Fibroblast of skin of left biceps (primary cell): ENCODE measurements around the gene MAPK8IP3.

ENCODE experiments used
- DNase-seq, 2 experiments: peaks; one replicate each; pipeline ENCODE4 v3.0.0-alpha.2; 2013; ENCODE audit warnings: low read depth in 2 of 2

MAPK8IP3 gene

DNA sequence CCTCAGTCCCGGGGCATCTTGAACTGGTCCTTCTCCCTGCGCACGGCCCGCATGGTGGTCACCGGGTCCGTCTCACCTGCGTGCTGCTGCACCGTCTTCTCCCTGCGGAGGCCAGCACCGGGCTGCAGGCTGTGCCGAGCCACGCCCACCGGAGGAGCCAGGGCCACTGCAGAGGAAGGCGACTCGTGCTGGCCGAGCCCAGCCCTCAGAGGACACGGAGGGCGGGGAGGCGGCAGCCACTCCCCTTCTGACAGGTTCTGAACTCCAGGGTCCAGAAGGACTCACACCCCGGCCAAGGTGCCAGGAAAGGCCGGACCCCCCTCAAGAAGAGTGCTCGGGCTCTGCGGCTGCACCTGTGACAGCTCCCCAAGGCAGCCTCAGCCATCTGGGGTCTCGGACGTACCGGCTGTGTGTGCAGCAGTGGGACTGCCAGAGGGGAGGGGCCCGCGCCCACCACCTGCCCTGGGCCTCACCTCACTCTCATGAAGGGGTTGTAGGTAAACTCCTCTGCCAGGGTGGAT, 103.3 kb downstream of the MAPK8IP3 start:
- DNase-seq: no peak

DNA sequence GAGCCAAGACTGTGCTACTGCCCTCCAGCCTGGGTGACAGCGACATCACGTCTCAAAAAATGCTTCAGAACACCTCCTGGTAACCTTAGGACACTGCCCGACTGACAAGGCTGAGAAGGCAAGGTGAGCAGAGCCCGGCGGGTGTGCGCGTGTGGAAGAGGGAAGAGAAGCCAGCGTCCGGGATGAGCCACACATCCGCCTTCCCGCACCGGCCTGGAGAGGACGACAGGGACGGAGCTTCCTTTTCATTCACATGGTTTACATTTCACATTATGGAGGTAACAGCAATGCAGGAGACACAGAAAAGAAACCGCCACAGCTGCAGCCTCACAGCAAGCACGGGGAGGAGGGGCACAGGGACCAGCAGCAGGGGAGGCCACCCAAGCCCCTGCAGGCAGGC, 104.1 kb downstream of the MAPK8IP3 start:
- no peak for DNase-seq

DNA sequence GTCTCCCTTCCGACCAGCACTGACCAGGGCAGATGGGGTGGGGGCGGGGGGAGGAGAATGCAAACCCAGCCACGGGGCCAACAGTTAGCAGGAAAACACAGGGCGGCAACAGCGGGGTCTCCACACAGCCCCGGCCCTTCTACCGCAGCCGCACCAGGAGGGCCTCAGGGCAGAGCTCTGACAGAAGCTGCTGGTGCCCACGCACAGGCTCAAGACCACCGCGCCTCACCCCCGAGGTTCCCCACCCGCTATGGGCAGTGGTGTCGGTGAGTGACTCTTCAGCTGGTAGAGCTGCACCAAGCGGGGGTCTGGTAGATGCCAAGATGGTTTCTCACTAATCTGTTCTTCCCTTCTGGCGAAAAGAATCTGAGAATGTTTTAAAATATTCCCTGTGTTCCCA, 104.5 kb downstream of the MAPK8IP3 start:
- no peak for DNase-seq

DNA sequence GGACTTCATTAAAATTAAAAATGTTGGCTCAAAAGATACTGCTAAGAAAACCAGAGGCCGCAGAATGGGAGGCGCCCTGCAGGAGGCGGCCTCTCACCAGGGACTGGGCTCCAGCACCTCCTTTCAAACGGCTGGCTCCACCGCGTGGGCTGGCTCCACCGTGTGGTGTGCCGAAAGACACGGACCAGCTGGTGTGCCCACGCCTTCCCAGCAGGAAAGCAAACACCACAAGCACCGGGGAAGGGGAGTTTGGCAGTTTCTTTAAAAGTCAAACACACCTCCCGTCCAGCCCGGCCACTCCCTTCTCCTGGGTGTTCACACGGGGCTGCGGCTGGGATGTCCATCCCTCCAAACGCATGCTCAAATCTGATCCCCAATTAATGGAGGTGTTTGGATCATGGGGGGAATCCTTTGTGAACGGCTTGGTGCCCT, 106.8 kb downstream of the MAPK8IP3 start:
- DNase-seq: no peak

DNA sequence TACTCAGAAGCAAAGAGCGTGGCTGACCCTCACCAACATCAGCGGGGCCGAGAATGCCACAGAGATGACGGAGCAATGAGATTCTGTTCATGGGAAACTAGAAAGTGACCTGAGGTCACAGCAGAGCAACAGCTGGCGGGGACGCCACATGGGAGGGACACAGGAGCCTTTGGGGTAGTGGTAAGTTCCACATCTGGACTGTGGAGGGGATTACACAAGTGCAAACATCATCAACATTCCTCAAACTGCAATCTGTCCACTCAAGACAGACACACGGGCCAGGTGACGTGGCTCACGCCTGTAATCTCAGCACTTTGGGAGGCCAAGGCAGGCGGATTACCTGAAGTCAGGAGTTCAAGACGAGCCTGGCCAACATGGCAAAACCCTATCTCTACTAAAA, 109.5 kb downstream of the MAPK8IP3 start:
- DNase-seq: no peak

DNA sequence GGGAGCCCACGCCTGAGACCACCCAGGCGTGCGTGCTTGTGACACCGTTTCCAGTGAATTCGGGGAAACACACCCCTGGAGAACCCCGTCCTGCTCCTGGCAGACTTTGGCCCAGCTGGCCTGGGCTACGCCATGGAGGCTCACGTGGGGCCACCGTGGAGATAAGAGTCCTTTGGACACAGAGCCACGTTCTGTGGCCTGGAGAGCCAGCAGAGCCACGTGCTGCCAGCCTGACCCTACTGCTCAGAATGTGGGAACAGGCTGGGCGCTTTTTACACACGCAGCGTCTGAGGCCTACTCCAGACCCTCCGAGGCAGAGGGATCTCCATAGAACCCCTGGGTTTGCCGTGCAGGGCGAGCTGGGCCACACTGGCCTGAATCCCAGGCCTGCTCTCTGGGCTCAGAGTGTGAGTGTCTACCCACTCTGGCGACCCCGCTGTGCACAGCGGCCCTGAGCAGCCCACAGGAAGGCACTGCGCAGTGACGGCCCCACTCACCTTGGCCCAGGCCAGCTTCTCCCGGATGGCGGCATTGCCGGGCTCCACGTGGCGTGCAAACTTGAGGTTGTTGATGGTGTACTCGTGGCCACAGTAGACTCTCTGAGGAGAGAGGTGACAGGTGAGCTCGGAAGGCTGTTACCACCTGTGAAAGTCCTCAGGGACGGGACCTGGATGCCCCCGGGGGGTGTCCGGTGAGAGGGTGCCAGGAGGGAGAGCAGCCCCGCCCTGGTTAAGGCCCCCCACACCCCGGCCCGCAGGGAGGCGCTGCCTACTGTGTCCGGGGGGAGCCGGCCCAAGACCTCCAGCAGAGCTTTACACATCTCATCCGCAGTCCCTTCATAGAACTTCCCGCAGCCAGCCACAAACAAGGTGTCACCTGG, 110.6 kb downstream of the MAPK8IP3 start:
- DNase-seq: no peak

DNA sequence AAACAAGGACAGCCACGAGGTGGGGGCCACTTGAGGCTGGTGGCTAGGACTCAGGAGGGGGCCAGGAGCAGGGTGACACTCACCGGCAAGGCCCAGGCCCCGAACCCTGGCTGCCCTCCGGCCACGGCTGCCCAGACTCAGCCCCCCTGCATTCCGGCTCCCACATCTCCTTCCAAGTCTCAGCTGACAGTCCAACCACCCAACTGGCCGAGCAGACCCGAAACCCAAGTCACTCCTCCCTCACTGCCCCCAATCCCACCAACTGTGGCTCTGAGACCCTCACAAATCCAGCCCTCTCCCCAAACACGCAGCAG, 111.2 kb downstream of the MAPK8IP3 start:
- DNase-seq: no peak

DNA sequence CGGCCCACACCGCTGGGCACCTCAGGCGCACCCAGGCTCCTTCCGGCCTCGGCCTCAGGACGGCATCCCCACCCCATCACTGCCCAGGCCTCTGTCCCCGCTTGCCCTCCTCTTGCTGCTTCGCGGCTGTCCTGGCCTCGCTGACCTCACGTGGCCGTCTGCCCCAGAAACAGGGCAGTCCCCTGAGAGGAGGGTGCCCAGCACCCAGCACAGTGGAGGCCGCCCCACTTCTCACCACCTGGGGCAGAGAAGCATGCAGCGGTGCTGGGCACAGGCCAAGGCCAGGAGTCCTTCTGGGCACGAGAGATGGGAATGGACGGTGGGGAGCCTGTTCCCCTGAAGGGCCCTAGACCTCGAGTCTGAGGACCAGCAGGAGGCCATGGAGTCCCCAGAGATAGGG, 111.7 kb downstream of the MAPK8IP3 start:
- DNase-seq: no peak

DNA sequence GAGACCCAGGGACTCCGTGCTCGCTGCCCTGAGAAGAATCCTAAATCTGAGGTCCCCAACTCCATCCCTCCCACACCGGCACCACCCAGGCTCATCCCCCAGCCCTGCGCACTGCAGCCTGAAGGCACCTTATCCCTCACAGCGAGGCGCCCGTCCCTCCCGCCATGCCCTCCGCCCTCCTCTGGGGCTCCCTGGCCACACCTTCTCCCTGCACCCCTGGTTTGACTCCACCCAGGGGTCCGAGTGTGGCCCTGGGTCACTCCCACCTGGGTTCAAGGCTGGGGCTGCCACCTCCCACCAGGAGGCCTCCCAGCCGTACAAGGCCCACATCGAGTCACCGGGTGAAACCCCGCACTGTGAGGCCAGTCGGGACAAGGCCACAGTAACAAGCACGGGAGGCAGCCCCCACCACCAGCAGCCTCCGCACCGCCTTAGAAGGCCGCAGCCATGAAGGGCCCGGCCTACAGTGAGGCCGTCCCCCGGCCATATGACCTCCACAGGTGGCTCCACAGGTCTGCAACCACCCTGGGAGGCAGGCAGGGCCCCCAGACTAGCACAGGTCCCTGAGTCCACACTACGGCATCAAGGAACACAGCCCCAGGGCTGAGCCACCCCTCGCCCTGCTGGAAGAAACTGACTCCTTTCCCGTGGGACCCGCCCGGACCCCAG, 112.3 kb downstream of the MAPK8IP3 start:
- no peak for DNase-seq

DNA sequence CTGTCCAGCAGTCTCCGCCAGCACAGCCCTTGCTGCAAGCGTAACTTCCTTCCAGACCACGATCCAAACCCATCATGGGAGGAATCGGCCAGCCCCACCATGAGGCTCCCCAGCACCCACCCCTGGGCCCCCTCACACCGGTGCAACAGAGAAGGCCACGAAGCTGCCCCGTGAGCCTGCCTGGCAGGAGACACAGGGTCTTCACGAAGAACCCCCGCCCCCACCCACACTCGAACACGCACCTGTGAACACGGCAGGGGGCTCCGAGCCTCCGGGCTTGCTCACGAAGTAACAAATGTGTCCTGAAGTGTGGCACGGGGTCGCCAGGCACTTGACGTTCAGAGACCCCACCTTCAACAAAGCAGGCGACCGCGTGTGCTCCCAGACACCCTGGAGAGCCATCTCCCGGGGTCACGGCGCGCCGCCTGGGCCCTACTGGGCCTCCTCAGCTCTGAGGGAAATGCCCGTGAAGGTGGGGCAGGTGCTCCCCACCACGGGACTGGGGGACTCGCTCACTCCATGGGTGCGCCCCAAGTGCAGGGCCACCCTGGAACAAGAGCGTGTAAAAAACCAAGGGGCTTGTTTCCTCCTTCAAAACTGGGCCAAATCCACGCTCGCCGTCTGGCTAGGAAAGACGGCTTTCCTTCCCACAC, 113.0 kb downstream of the MAPK8IP3 start:
- DNase-seq: no peak

DNA sequence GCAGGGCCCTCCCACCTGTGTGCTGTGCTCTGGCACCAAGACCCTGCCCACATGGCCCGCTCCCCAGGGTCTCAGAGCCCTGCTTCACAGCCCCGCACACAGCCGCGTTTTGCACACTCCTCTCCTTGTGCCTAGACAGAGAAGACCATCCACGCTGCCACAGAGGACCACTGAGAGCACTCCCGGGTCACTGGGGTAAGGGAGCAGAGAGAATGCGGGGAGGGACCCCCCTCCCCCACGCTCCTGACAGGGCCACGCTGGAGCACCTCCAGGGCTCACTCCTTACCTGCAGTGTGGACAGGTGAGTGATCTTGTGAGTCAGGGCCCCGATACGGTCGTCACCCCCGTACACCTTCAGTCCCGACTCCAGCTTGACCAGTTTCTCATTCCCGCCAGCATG, 113.6 kb downstream of the MAPK8IP3 start:
- DNase-seq: no peak
